ENCODE data around the gene TTBK1.

DNA sequence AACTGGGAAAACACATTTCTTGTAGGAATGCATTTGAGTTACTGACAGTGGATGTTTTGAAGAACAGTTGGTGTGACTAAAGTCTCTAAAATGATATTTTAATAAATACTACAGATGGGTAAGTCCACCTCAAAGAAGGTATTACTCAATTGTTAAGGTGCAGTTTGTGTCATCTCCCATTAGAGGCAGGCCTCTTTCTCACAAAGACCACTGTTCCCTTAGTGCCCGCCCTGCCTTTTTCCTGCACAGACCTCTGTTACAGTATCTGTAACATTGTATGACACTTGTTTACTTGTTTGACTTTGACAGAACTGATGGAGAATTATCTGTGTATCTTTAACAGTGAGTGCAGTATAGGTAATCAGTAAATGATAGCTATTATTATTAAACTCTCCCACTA lies 70.5 kb downstream of the TTBK1 start:
- no peak for TF ChIP-seq POLR2AphosphoS5 (IDR thresholded peaks at IDR 0.05)
- no peak for TF ChIP-seq CTCF (IDR thresholded peaks at IDR 0.05)

Measured in suprapubic skin (tissue), 3 donors.